ENCODE results near the gene CALHM5. TPM values are rescaled to one million over a fixed set of nuclear protein-coding genes. Genes with fewer than 3 reads are reported as not detected.

Gene CALHM5
- total and polyA plus RNA-seq, 4 donors = 0.75 to 4.5 (median 1.7) TPM

- Histone ChIP-seq H3K36me3 (ENCODE audit: control insufficient read depth, insufficient read depth, low read length) (no peaks in the 10 kb centered on the region), H3K9me3 (ENCODE audit: control insufficient read depth, insufficient read depth, low read length) (no peaks in the 10 kb centered on the region), H3K27me3 (ENCODE audit: control insufficient read depth, insufficient read depth, low read length) (no peaks in the 10 kb centered on the region), H3K4me3 (ENCODE audit: low read depth, low read length) (peak overlapping the region; percentile 38), H3K4me1 (ENCODE audit: control insufficient read depth, insufficient read depth, low read length) (peaks cover 10% of the 10 kb centered on the region), H3K27ac (ENCODE audit: low read depth, low read length) (no peak overlapping the region)
- 64% methylated on average over 4 of the region's 9 CpGs for WGBS (ENCODE audit: insufficient coverage)
- DNase-seq (ENCODE audit: low read depth in 4 of 6, low spot score in 6 of 6) = peak in 5 of 6 donors; percentile 70 to 94 (median 77)
Observed at GRCh38 chr6:116561377-116562018, 50.1 kb downstream of the CALHM5 start.

DNA sequence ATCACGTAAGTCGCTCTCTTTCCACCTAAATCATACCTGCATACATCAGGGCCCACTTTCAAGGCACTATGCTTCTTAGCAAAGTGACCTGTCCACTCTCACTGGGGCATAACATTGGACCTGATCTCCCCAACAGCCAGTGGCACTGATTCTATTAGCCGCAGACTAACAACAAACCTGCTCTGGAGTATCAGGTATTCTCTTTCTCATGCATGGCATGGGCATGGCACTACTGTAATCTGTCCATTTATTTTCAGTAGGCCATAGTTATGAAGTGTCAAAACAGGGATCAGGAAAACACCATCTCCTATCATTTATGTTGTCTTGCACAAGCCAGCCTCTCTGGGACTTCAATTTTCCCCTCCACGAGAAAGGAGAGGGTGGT lies 50.6 kb downstream of the CALHM5 start:
- DNase-seq (ENCODE audit: low read depth in 4 of 6, low spot score in 6 of 6) = no peak
- Histone ChIP-seq H3K4me1 (ENCODE audit: control insufficient read depth, insufficient read depth, low read length) (peaks cover 10% of the 10 kb centered on the region), H3K27me3 (ENCODE audit: control insufficient read depth, insufficient read depth, low read length) (no peaks in the 10 kb centered on the region), H3K36me3 (ENCODE audit: control insufficient read depth, insufficient read depth, low read length) (no peaks in the 10 kb centered on the region), H3K4me3 (ENCODE audit: low read depth, low read length) (no peak overlapping the region), H3K27ac (ENCODE audit: low read depth, low read length) (no peak overlapping the region), H3K9me3 (ENCODE audit: control insufficient read depth, insufficient read depth, low read length) (no peaks in the 10 kb centered on the region)
- 100% methylated on average over 2 of the region's 4 CpGs for WGBS (ENCODE audit: insufficient coverage)

- Histone ChIP-seq H3K4me3 (ENCODE audit: low read depth, low read length) (no peak overlapping the region), H3K27ac (ENCODE audit: low read depth, low read length) (no peak overlapping the region)
Observed at GRCh38 chr6:116562614-116563013, 51.2 kb downstream of the CALHM5 start.

DNA sequence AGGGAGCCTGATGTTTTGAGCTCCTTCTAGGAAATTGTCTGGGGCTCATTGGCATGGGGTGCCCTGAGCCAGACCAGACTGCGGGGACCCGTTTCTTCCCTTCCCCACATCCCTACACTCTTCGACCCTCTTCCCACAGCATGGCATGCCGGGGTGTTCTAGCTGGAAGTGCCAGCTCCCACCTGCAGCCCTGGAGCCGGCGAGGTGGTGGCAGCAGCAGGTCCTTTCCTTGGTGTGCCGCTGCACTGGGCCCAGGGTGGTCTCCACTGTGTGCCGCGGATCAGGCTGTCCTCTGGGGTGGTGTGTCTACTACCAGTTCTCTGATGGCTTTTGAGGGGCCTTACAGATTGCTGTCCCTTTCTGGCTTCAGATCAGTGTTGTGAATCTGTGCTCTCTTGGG lies 52.4 kb downstream of the CALHM5 start:
- H3K27ac ChIP-seq (ENCODE audit: low read depth, low read length) = no peak overlapping the region
- no peaks in the 10 kb centered on the region for H3K36me3 ChIP-seq (ENCODE audit: control insufficient read depth, insufficient read depth, low read length)
- WGBS (ENCODE audit: insufficient coverage) = 95% methylated on average over 9 of the region's 9 CpGs
- no peak overlapping the region for H3K4me3 ChIP-seq (ENCODE audit: low read depth, low read length)
- H3K9me3 ChIP-seq (ENCODE audit: control insufficient read depth, insufficient read depth, low read length) = no peaks in the 10 kb centered on the region
- H3K4me1 ChIP-seq (ENCODE audit: control insufficient read depth, insufficient read depth, low read length) = peaks cover 10% of the 10 kb centered on the region
- DNase-seq (ENCODE audit: low read depth in 4 of 6, low spot score in 6 of 6) = no peak
- no peaks in the 10 kb centered on the region for H3K27me3 ChIP-seq (ENCODE audit: control insufficient read depth, insufficient read depth, low read length)

More at GRCh38 chr6:116562614-116563013, 51.2 kb downstream of the CALHM5 start:
- no peak for DNase-seq (ENCODE audit: low read depth in 4 of 6, low spot score in 6 of 6)
- H3K4me1 ChIP-seq (ENCODE audit: control insufficient read depth, insufficient read depth, low read length) = peaks cover 10% of the 10 kb centered on the region
- no peaks in the 10 kb centered on the region for H3K36me3 ChIP-seq (ENCODE audit: control insufficient read depth, insufficient read depth, low read length)
- no peaks in the 10 kb centered on the region for H3K27me3 ChIP-seq (ENCODE audit: control insufficient read depth, insufficient read depth, low read length)
- no peaks in the 10 kb centered on the region for H3K9me3 ChIP-seq (ENCODE audit: control insufficient read depth, insufficient read depth, low read length)
- 84% methylated on average over 3 of the region's 3 CpGs for WGBS (ENCODE audit: insufficient coverage)

DNA sequence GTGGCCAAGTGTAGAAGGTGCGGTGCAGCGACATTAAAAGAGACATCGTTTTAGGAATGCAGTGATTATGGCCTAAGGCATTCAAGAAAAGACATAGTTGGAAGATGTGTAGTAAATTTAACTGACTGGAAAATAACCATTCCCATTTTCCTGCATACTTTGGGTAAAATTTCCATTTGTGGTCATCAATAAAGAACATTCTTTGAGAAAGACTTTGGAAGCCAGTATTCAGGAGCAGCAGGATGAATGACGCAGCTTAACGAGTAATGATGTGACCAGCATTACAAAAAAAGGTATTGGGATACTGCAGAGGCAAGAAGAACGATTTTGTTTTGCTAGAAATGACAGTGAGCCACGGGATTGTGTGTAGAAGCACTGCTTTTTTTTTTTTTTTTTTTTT lies 52.9 kb downstream of the CALHM5 start:
- Histone ChIP-seq H3K36me3 (ENCODE audit: control insufficient read depth, insufficient read depth, low read length) (no peaks in the 10 kb centered on the region), H3K27ac (ENCODE audit: low read depth, low read length) (no peak overlapping the region), H3K27me3 (ENCODE audit: control insufficient read depth, insufficient read depth, low read length) (no peaks in the 10 kb centered on the region), H3K9me3 (ENCODE audit: control insufficient read depth, insufficient read depth, low read length) (no peaks in the 10 kb centered on the region), H3K4me1 (ENCODE audit: control insufficient read depth, insufficient read depth, low read length) (peaks cover 10% of the 10 kb centered on the region), H3K4me3 (ENCODE audit: low read depth, low read length) (no peak overlapping the region)
- DNase-seq (ENCODE audit: low read depth in 4 of 6, low spot score in 6 of 6) = peak in 2 of 6 donors; percentile 18 to 51
- WGBS (ENCODE audit: insufficient coverage) = 35% methylated on average over 4 of the region's 7 CpGs

- Histone ChIP-seq H3K4me1 (ENCODE audit: control insufficient read depth, insufficient read depth, low read length) (peaks cover 10% of the 10 kb centered on the region), H3K27ac (ENCODE audit: low read depth, low read length) (no peak overlapping the region), H3K36me3 (ENCODE audit: control insufficient read depth, insufficient read depth, low read length) (no peaks in the 10 kb centered on the region), H3K9me3 (ENCODE audit: control insufficient read depth, insufficient read depth, low read length) (no peaks in the 10 kb centered on the region), H3K27me3 (ENCODE audit: control insufficient read depth, insufficient read depth, low read length) (no peaks in the 10 kb centered on the region), H3K4me3 (ENCODE audit: low read depth, low read length) (peak overlapping the region; percentile 16)
- DNase-seq (ENCODE audit: low read depth in 4 of 6, low spot score in 6 of 6) = peak in 2 of 6 donors; percentile 62 to 76
- 30% methylated on average over 41 of the region's 42 CpGs for WGBS (ENCODE audit: insufficient coverage)
Observed at GRCh38 chr6:116564921-116565872, 53.8 kb downstream of the CALHM5 start.

DNA sequence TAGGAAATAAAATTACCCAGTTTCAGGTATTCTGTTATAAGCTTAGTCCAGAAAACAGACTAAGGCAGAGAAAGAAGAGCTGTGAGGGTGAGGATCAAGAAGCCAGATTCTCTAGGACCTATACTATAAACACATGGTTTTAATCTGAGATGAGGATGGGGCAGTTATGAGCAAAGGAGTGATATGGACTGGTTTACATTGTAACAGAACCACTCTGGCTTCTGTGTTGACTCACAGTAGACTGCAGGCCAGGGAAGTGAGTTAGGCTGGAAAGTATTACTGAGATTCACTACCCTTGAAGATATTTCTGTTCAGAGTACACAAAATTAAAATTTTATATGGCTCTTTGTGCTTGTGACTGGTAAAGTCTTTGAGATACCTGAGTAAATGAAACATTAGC lies 56.7 kb downstream of the CALHM5 start:
- H3K9me3 ChIP-seq (ENCODE audit: control insufficient read depth, insufficient read depth, low read length) = no peaks in the 10 kb centered on the region
- H3K4me3 ChIP-seq (ENCODE audit: low read depth, low read length) = no peak overlapping the region
- no peaks in the 10 kb centered on the region for H3K27me3 ChIP-seq (ENCODE audit: control insufficient read depth, insufficient read depth, low read length)
- peaks cover 10% of the 10 kb centered on the region for H3K4me1 ChIP-seq (ENCODE audit: control insufficient read depth, insufficient read depth, low read length)
- DNase-seq (ENCODE audit: low read depth in 4 of 6, low spot score in 6 of 6) = no peak
- no peaks in the 10 kb centered on the region for H3K36me3 ChIP-seq (ENCODE audit: control insufficient read depth, insufficient read depth, low read length)
- no peak overlapping the region for H3K27ac ChIP-seq (ENCODE audit: low read depth, low read length)

GRCh38 chr6:116568821-116569755 lies 57.6 kb downstream of the CALHM5 start:
- Histone ChIP-seq H3K27me3 (ENCODE audit: control insufficient read depth, insufficient read depth, low read length) (no peaks in the 10 kb centered on the region), H3K4me3 (ENCODE audit: low read depth, low read length) (no peak overlapping the region), H3K4me1 (ENCODE audit: control insufficient read depth, insufficient read depth, low read length) (peaks cover 10% of the 10 kb centered on the region), H3K27ac (ENCODE audit: low read depth, low read length) (no peak overlapping the region), H3K9me3 (ENCODE audit: control insufficient read depth, insufficient read depth, low read length) (no peaks in the 10 kb centered on the region), H3K36me3 (ENCODE audit: control insufficient read depth, insufficient read depth, low read length) (no peaks in the 10 kb centered on the region)
- no peak for DNase-seq (ENCODE audit: low read depth in 4 of 6, low spot score in 6 of 6)
- WGBS (ENCODE audit: insufficient coverage) = no CpG with 5 or more reads among the region's 7 CpGs

Measured in spinal cord (tissue), 10 donors.